Astrocyte of the spinal cord (primary cell): ENCODE measurements around the gene MMP17.
A peak's percentile ranks its signal among the peaks of the same experiment; 100 is the strongest.

ENCODE experiments used
- DNase-seq: peaks from one replicate; pipeline ENCODE4 v3.0.0; 2011; ENCODE audit warnings: low read depth, low spot score
- H3K4me3 ChIP-seq: 2 replicates; pipeline ENCODE4 v1.5.1; 2011; ENCODE audit warnings: low read depth, mild to moderate bottlenecking, low read length, moderate library complexity
- in situ Hi-C: cut with HindIII; loops from 2 replicates; pipeline ENCODE4 v1.10.0; 2017; ENCODE audit warnings: low sequenced_read_pairs
- TF ChIP-seq, protein P1 (sequence below): IDR thresholded peaks from 2 replicates; pipeline ENCODE4 v1.5.1; 2012; ENCODE audit warnings: low read depth, mild to moderate bottlenecking, low read length, inconsistent platforms

MMP17 gene

GRCh38 chr12:131862994-131863710, 35.0 kb downstream of the MMP17 start:
- H3K4me3 ChIP-seq: no peak overlapping the region
- peak; percentile 33 for DNase-seq
- in situ Hi-C loops: no loop called here
- TF ChIP-seq, protein P1, sequence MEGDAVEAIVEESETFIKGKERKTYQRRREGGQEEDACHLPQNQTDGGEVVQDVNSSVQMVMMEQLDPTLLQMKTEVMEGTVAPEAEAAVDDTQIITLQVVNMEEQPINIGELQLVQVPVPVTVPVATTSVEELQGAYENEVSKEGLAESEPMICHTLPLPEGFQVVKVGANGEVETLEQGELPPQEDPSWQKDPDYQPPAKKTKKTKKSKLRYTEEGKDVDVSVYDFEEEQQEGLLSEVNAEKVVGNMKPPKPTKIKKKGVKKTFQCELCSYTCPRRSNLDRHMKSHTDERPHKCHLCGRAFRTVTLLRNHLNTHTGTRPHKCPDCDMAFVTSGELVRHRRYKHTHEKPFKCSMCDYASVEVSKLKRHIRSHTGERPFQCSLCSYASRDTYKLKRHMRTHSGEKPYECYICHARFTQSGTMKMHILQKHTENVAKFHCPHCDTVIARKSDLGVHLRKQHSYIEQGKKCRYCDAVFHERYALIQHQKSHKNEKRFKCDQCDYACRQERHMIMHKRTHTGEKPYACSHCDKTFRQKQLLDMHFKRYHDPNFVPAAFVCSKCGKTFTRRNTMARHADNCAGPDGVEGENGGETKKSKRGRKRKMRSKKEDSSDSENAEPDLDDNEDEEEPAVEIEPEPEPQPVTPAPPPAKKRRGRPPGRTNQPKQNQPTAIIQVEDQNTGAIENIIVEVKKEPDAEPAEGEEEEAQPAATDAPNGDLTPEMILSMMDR: no peak

DNA sequence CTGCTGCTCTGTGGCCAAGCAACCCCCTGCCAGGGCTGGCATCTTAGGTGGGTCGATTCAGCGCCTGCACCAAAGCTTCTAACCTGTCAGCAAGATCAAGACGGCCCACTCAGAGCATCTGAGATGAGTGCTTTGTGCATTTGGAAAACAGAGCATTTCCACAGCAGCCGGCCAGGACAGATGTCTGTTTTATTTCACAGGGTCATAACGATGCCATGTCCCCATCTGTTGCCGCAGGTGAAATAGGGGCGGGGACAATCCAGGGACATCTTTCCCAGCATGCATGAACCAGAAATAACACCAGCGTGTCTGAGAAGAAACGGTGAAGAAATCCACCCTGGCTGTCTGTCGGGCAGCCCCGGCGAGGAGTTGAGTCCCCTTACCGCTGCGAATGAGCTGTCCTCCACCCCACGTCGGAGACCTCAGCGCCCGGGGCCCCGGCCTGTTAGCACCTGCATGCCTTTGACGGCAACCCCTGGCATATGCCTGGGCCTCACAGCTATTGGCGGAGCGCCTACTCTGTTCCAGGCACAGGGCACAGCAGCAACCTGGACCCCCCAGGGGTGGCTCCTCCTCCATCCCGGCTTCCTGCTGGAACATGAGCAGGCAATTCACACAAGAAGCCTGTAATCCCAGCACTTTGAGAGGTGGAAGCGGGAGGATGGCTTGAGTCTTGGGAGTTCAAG, 35.7 kb downstream of the MMP17 start:
- H3K4me3 ChIP-seq: no peak overlapping the region
- TF ChIP-seq, protein P1: no peak
- in situ Hi-C loops: no loop called here
- DNase-seq: no peak

DNA sequence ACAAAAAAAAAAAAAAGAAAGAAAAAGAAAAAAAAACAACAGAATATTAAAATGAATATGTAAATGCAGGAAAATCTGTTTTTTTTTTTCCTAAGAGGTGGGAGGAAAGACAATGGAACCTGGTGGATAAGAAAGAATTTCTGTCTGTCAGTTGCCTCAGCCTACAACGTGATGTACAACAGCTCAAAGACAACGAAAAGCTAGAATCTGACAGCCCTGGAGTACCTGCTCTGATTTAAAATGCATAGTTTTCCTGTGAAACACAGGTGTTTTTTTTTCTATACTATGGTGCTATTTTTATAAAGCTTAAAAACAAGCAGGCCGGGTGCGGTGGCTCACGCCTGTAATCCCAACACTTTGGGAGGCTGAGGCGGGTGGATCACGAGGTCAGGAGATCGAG, 36.3 kb downstream of the MMP17 start:
- TF ChIP-seq, protein P1: no peak
- no peak overlapping the region for H3K4me3 ChIP-seq
- DNase-seq: no peak
- in situ Hi-C loops: no loop called here

- peak; percentile 64 for DNase-seq
- H3K4me3 ChIP-seq: no peak overlapping the region
- TF ChIP-seq, protein P1: no peak
- in situ Hi-C loops: no loop called here
These were observed 37.1 kb downstream of the MMP17 start for GRCh38 chr12:131865180-131865875.

DNA sequence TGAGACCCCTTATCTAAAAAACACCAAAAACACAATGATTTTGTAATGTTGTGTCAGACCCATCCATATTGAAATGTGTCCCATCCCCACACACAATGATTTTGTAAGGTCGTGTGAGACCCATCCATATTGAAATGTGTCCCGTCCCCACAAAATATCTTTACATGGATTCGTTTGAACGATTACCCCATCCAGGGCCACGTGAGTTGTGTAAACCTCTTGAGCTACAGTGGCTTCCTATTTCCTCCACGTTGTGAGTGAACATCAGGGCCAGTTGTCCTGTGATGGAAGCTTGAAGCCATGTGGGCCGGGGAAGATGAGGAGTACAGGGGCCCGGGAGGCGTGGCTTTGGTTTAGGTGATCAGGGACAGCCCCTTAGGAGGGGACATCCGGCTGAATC, 39.3 kb downstream of the MMP17 start:
- in situ Hi-C loops: no loop called here

More for the DNA sequence above, 39.3 kb downstream of the MMP17 start:
- H3K4me3 ChIP-seq: no peak overlapping the region
- no peak for DNase-seq
- TF ChIP-seq, protein P1: no peak
